C4-2B (cell line): ENCODE data around the gene EFNA5.

Experiments
- ZFX ChIP-seq: fragments of 450-650 bp; IDR thresholded peaks from 2 replicates; pipeline ENCODE4 v1.6.1; 2017
- TF ChIP-seq, protein P1 (sequence below): fragments of 450-650 bp; conservative IDR thresholded peaks from 2 replicates; pipeline ENCODE4 v1.5.1; 2017; ENCODE audit warnings: mild to moderate bottlenecking

- TF ChIP-seq, protein P1, sequence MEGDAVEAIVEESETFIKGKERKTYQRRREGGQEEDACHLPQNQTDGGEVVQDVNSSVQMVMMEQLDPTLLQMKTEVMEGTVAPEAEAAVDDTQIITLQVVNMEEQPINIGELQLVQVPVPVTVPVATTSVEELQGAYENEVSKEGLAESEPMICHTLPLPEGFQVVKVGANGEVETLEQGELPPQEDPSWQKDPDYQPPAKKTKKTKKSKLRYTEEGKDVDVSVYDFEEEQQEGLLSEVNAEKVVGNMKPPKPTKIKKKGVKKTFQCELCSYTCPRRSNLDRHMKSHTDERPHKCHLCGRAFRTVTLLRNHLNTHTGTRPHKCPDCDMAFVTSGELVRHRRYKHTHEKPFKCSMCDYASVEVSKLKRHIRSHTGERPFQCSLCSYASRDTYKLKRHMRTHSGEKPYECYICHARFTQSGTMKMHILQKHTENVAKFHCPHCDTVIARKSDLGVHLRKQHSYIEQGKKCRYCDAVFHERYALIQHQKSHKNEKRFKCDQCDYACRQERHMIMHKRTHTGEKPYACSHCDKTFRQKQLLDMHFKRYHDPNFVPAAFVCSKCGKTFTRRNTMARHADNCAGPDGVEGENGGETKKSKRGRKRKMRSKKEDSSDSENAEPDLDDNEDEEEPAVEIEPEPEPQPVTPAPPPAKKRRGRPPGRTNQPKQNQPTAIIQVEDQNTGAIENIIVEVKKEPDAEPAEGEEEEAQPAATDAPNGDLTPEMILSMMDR, result no peak
- no peak for TF ChIP-seq ZFX
Observed at GRCh38 chr5:107671742-107672210, 1.0 kb upstream of the EFNA5 start.
